Type B pancreatic cell (in vitro differentiated cells): ENCODE data around the gene SPTB. TPM values are rescaled to one million over a fixed set of nuclear protein-coding genes. Genes with fewer than 3 reads are reported as not detected.

ENCODE experiments used
- DNase-seq: peaks from one replicate; pipeline ENCODE4 v3.0.0; 2021; ENCODE audit warnings: mixed read lengths; ENCODE audit not compliant: unreplicated experiment; ENCODE audit errors: extremely low spot score
- H3K27ac Mint-ChIP-seq: 2 replicates; pipeline ENCODE4 v1.8.0; 2021; ENCODE audit warnings: mild to moderate bottlenecking, mixed read lengths
- H3K27me3 Mint-ChIP-seq: 2 replicates; pipeline ENCODE4 v1.8.0; 2021; ENCODE audit warnings: mixed read lengths
- H3K36me3 Mint-ChIP-seq: 2 replicates; pipeline ENCODE4 v1.8.0; 2021; ENCODE audit warnings: mixed read lengths
- H3K4me1 Mint-ChIP-seq: one replicate; pipeline ENCODE4 v1.8.0; 2021; ENCODE audit warnings: mixed read lengths; ENCODE audit not compliant: unreplicated experiment
- H3K4me3 Mint-ChIP-seq: 2 replicates; pipeline ENCODE4 v1.8.0; 2021; ENCODE audit warnings: mild to moderate bottlenecking, mixed read lengths
- H3K9me3 Mint-ChIP-seq: 2 replicates; pipeline ENCODE4 v1.8.0; 2021; ENCODE audit warnings: mixed read lengths
- total RNA-seq: library from RNA; stranded (reverse); gene quantifications from 2 replicates; pipeline ENCODE4 v1.2.1, GENCODE V29; 2021; ENCODE audit warnings: low replicate concordance
- TF ChIP-seq, protein P1 (sequence below): fragments of 200-600 bp; sonication (generic); conservative IDR thresholded peaks from 2 replicates; pipeline ENCODE4 v1.5.0; 2021; ENCODE audit warnings: antibody characterized with exemption, mild to moderate bottlenecking

The SPTB gene
- total RNA-seq, 1 donor from 2014 or later, result 3.8 TPM

DNA sequence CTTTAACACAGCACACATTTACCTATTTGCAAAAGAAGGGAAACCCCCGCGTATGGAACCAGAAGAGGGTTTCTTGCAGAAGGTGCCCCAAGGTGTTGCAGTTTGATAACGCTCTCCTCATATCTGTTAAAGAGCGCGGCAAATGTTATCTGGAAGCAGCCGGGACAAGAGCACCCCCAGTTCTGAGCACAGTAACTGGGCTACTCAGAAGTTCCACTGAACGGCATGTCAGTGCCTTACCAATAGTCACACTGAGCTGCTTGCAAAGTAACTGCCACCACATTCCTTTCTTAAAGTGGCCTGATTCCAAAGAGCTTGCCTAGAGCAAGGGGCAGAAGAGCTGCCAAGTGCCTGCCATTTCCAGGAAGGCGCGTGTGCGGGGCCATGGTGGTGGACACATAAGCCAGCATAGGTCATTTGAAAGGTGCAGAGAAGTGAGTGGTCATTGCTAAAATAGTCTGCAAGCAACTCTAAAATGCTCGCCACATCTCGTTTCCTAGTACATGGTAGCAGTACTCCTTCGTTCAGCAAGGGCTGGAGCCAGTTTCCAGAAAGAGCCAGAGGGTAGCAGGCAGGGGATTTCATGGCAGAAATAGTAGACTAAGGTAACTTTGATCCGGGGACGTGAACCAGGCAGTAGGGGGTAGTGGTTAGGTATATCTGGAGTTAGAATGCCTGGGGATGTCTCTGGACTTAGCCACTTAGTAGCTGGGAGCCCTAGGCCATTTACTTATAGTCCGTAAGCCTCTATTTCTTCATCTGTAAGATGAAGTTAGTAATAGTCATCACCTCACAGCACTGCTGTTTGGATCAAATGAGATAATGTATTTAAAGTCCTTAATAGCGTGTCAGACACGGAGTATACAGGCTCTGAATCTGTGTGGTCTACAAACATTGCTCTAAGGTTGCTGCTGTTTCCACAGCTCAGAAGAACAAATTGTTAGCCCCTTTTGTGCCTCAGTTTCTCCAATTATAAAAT is 37.6 kb downstream of the SPTB start:
- no peak for DNase-seq
- no peaks in the 10 kb centered on the region for H3K36me3 Mint-ChIP-seq
- H3K9me3 Mint-ChIP-seq, result no peaks in the 10 kb centered on the region
- no peak overlapping the region for H3K27ac Mint-ChIP-seq
- TF ChIP-seq, protein P1, sequence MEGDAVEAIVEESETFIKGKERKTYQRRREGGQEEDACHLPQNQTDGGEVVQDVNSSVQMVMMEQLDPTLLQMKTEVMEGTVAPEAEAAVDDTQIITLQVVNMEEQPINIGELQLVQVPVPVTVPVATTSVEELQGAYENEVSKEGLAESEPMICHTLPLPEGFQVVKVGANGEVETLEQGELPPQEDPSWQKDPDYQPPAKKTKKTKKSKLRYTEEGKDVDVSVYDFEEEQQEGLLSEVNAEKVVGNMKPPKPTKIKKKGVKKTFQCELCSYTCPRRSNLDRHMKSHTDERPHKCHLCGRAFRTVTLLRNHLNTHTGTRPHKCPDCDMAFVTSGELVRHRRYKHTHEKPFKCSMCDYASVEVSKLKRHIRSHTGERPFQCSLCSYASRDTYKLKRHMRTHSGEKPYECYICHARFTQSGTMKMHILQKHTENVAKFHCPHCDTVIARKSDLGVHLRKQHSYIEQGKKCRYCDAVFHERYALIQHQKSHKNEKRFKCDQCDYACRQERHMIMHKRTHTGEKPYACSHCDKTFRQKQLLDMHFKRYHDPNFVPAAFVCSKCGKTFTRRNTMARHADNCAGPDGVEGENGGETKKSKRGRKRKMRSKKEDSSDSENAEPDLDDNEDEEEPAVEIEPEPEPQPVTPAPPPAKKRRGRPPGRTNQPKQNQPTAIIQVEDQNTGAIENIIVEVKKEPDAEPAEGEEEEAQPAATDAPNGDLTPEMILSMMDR, result no peak
- peaks cover 30% of the 10 kb centered on the region for H3K27me3 Mint-ChIP-seq
- no peak overlapping the region for H3K4me3 Mint-ChIP-seq
- H3K4me1 Mint-ChIP-seq, result peaks cover 6% of the 10 kb centered on the region

DNA sequence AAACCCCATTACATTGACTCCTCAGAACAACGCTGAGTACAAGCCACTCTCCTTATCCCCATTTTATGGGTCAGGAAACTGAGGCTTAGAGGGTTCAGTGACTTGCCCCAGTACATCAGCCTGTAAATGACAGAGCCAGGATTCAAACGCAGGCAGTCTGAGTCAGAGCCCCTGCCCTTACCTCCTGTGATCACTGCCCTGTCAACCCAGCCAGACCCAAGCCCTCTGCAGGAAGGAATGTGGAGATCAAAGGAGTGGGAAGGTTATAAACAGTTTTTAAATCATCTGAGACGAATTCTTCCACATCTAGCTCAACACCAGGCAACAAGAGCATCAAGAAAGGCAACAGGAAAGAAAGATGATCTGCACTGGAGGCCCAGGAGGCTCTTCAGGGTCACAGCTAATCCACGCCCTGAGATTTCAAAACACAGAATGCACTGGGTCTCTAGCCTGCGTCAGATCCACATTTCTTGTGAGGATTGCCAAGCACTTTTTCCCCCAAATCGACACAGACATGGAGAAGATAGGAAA is 38.5 kb downstream of the SPTB start:
- H3K4me1 Mint-ChIP-seq, result peaks cover 6% of the 10 kb centered on the region
- H3K27me3 Mint-ChIP-seq, result peaks cover 24% of the 10 kb centered on the region
- TF ChIP-seq, protein P1, result peak; percentile 64
- no peak overlapping the region for H3K27ac Mint-ChIP-seq
- no peaks in the 10 kb centered on the region for H3K36me3 Mint-ChIP-seq
- DNase-seq, result no peak
- H3K4me3 Mint-ChIP-seq, result no peak overlapping the region
- no peaks in the 10 kb centered on the region for H3K9me3 Mint-ChIP-seq

DNA sequence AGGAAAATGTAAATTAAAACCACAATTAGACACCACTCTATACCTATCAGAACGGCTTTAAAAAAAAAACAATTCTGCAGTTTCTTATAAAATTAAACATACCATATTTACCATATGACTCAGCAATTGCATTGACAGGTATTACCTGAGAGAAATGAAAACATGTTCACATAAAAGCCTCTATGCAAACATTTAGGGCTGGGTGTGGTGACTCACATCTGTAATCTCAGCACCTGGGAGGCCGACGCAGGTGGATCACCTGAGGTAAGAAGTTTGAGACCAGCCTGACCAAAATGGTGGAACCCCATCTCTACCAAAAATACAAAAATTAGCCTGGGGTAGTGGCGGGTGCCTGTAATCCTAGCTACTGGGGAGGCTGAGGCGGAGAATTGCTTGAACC is 41.1 kb downstream of the SPTB start:
- H3K9me3 Mint-ChIP-seq, result no peaks in the 10 kb centered on the region
- H3K4me3 Mint-ChIP-seq, result no peak overlapping the region
- H3K27me3 Mint-ChIP-seq, result peaks cover 2% of the 10 kb centered on the region
- no peaks in the 10 kb centered on the region for H3K36me3 Mint-ChIP-seq
- no peak for DNase-seq
- TF ChIP-seq, protein P1, result no peak
- no peak overlapping the region for H3K27ac Mint-ChIP-seq
- peaks cover 6% of the 10 kb centered on the region for H3K4me1 Mint-ChIP-seq

DNA sequence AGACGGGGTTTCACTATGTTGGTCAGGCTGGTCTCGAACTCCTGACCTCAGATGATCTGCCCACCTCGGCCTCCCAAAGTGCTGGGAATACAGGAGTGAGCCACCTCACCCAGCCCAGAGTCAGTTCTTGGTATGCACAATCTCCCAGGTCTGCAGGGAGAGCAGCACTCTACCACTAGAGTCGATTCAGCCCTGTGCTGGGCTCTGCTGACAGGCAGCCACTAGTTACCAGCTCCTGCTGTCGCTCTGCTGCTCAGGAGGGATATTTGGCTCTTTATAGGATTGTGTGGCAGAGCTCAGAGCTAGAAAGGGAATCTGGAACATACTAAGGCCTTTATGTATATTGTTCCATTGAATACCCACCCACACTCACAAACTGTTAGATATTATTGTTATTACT is 44.3 kb downstream of the SPTB start:
- no peaks in the 10 kb centered on the region for H3K4me1 Mint-ChIP-seq
- no peaks in the 10 kb centered on the region for H3K9me3 Mint-ChIP-seq
- no peak for DNase-seq
- H3K36me3 Mint-ChIP-seq, result no peaks in the 10 kb centered on the region
- TF ChIP-seq, protein P1, result no peak
- no peak overlapping the region for H3K27ac Mint-ChIP-seq
- H3K4me3 Mint-ChIP-seq, result no peak overlapping the region
- no peaks in the 10 kb centered on the region for H3K27me3 Mint-ChIP-seq

DNA sequence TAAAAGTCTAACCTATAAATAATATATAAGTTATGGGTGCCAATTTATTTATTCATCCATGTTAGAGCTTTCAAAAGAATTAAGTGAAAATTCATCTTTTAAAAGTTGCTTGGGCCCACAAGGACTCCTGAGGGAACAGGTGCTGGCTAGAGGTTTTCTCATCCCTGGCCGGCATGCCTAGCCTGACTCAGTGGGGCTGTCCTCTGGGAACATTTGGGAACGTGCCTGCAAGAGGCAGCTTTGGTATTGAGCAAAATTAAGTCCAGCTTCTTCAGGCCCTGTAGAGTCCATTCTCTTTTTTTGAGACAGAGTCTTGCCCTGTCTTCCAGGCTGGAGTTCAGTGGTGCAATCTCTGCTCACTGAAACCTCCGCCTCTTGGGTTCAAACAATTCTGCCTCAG is 44.7 kb downstream of the SPTB start:
- no peak for DNase-seq
- Mint-ChIP-seq H3K4me1 (no peaks in the 10 kb centered on the region), H3K27me3 (no peaks in the 10 kb centered on the region), H3K36me3 (no peaks in the 10 kb centered on the region), H3K9me3 (no peaks in the 10 kb centered on the region), H3K4me3 (no peak overlapping the region), H3K27ac (no peak overlapping the region)
- TF ChIP-seq, protein P1, result no peak
